Right lobe of liver (tissue), 4 donors: Measurements from ENCODE around the gene PSMC5.

Experiments
- POLR2A ChIP-seq: fragments of 450-650 bp; IDR thresholded peaks from one replicate; pipeline ENCODE4 v1.6.1; 2017; ENCODE audit warnings: antibody characterized with exemption, mild to moderate bottlenecking
- TF ChIP-seq, protein P1 (sequence below), 4 donors: fragments of 200-600 bp in 3 of 4; fragments of 450-650 bp in 1 of 4; IDR thresholded peaks; one replicate each; pipeline versions ENCODE4 v1.5.1 to v1.8.0; 2016 to 2022; ENCODE audit warnings: antibody characterized with exemption in 4 of 4, mild to moderate bottlenecking in 2 of 4
- donor health status: DM: no; HTN: no; CAD: no.
- donor health status: DM: no; HTN: no; CAD: no.
- donor health status: DM: no; HTN: yes; CAD: no.

- TF ChIP-seq, protein P1, sequence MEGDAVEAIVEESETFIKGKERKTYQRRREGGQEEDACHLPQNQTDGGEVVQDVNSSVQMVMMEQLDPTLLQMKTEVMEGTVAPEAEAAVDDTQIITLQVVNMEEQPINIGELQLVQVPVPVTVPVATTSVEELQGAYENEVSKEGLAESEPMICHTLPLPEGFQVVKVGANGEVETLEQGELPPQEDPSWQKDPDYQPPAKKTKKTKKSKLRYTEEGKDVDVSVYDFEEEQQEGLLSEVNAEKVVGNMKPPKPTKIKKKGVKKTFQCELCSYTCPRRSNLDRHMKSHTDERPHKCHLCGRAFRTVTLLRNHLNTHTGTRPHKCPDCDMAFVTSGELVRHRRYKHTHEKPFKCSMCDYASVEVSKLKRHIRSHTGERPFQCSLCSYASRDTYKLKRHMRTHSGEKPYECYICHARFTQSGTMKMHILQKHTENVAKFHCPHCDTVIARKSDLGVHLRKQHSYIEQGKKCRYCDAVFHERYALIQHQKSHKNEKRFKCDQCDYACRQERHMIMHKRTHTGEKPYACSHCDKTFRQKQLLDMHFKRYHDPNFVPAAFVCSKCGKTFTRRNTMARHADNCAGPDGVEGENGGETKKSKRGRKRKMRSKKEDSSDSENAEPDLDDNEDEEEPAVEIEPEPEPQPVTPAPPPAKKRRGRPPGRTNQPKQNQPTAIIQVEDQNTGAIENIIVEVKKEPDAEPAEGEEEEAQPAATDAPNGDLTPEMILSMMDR (IDR thresholded peaks at IDR 0.05): no peak
- no peak for TF ChIP-seq POLR2A
Observed at GRCh38 chr17:63841350-63842172, 14.3 kb downstream of the PSMC5 start.
